Fibroblast of lung (primary cell): ENCODE results near the gene ANO3. TPM values are rescaled to one million over a fixed set of nuclear protein-coding genes. Genes with fewer than 3 reads are reported as not detected.

ENCODE experiments used
- DNase-seq, 2 donors: peaks; one replicate each; pipeline versions ENCODE4 v3.0.0 to v3.0.0-alpha.2; 2010; ENCODE audit warnings: low read depth in 2 of 2
- H2AFZ ChIP-seq: 2 replicates; pipeline ENCODE4 v1.5.1; 2012; ENCODE audit warnings: low read length, control low read depth, inconsistent platforms
- H3K27ac ChIP-seq: 2 replicates; pipeline ENCODE4 v1.5.1; 2011; ENCODE audit warnings: low read length, control low read depth; ENCODE audit not compliant: insufficient read depth
- H3K27me3 ChIP-seq: 2 replicates; pipeline ENCODE4 v1.5.1; 2011; ENCODE audit warnings: mild to moderate bottlenecking, low read length; ENCODE audit not compliant: control insufficient read depth, insufficient read depth
- H3K36me3 ChIP-seq: 2 replicates; pipeline ENCODE4 v1.5.1; 2011; ENCODE audit warnings: low read length; ENCODE audit not compliant: control insufficient read depth, insufficient read depth
- H3K4me1 ChIP-seq: 2 replicates; pipeline ENCODE4 v1.5.1; 2011; ENCODE audit warnings: low read length; ENCODE audit not compliant: control insufficient read depth, insufficient read depth; ENCODE audit errors: extremely low read depth
- H3K4me2 ChIP-seq: 2 replicates; pipeline ENCODE4 v1.5.1; 2011; ENCODE audit warnings: low read length, control low read depth; ENCODE audit not compliant: insufficient read depth; ENCODE audit errors: extremely low read depth
- H3K4me3 ChIP-seq, 4 experiments: fragments of 200-600 bp in 1 of 4; sonication (generic) in 1 of 4; replicated peaks in 1 of 4; 2 replicates each; pipeline ENCODE4 v1.5.1; 2011 to 2016; ENCODE audit warnings: low read length in 4 of 4, low read depth in 3 of 4, mild to moderate bottlenecking in 3 of 4, control low read depth in 2 of 4, inconsistent platforms in 1 of 4, mixed read lengths in 1 of 4; ENCODE audit not compliant: insufficient read depth in 1 of 4; ENCODE audit errors: control extremely low read depth in 1 of 4
- H3K79me2 ChIP-seq: 2 replicates; pipeline ENCODE4 v1.5.1; 2012; ENCODE audit warnings: mild to moderate bottlenecking, low read length, inconsistent platforms; ENCODE audit not compliant: control insufficient read depth, insufficient read depth
- H3K9ac ChIP-seq: 2 replicates; pipeline ENCODE4 v1.5.1; 2011; ENCODE audit warnings: mild to moderate bottlenecking, low read length, control low read depth; ENCODE audit not compliant: insufficient read depth
- H3K9me3 ChIP-seq: 2 replicates; pipeline ENCODE4 v1.5.1; 2012; ENCODE audit warnings: low read depth, low read length; ENCODE audit not compliant: control insufficient read depth, insufficient read depth
- H4K20me1 ChIP-seq: 2 replicates; pipeline ENCODE4 v1.5.1; 2011; ENCODE audit warnings: low read length; ENCODE audit not compliant: control insufficient read depth, insufficient read depth; ENCODE audit errors: extremely low read depth
- CTCF ChIP-seq, 2 donors: IDR thresholded peaks in 1 of 2; conservative IDR thresholded peaks in 1 of 2; 1 replicate in 1 of 2; 2 replicates in 1 of 2; pipeline ENCODE4 v1.5.1; 2011 to 2012; ENCODE audit warnings: low read length in 2 of 2, control low read depth in 1 of 2, inconsistent platforms in 1 of 2, low read depth in 1 of 2, mild to moderate bottlenecking in 1 of 2
- EZH2 ChIP-seq: IDR thresholded peaks from 2 replicates; pipeline ENCODE4 v1.5.1; 2012; ENCODE audit warnings: low read length, control low read depth, mild to moderate bottlenecking; ENCODE audit errors: missing control alignments
- polyA plus RNA-seq, 2 donors: library from polyadenylated mRNA; depleted of rRNA in 1 of 2; stranded (reverse) in 1 of 2; unstranded in 1 of 2; fragments of >200 nt; gene quantifications; 2 replicates each; pipeline ENCODE4 v1.2.1, GENCODE V29; 2011 to 2012; ENCODE audit warnings: missing spikeins in 1 of 2
- total RNA-seq: library from RNA; depleted of rRNA; stranded (reverse); fragments of >200 nt; gene quantifications from 2 replicates; pipeline ENCODE4 v1.2.1, GENCODE V29; 2014

Gene ANO3
- total and polyA plus RNA-seq, 2 donors (not counting 1 experiment from before 2014, with no cell fraction given) = 2.2 to 5.1 TPM

- Histone ChIP-seq H3K9ac (no peak overlapping the region), H3K79me2 (no peaks in the 10 kb centered on the region), H3K27me3 (no peaks in the 10 kb centered on the region), H3K9me3 (no peaks in the 10 kb centered on the region), H4K20me1 (no peaks in the 10 kb centered on the region), H3K36me3 (no peaks in the 10 kb centered on the region), H2AFZ (no peak overlapping the region), H3K27ac (no peak overlapping the region), H3K4me3 (no peak overlapping the region), H3K4me2 (no peak overlapping the region), H3K4me1 (no peaks in the 10 kb centered on the region)
- TF ChIP-seq EZH2 = no peak
- no peak for TF ChIP-seq CTCF (conservative IDR thresholded peaks at IDR 0.05 in 1 of 2, IDR thresholded peaks at IDR 0.05 in 1 of 2; ENCODE audit: low read depth in 1 of 2, low read length in 2 of 2)
- no peak for DNase-seq
Observed at GRCh38 chr11:26569646-26570045, 237.7 kb downstream of the ANO3 start.

GRCh38 chr11:26571861-26572654 is 240.1 kb downstream of the ANO3 start, which contains the start of gene MUC15:
TSS of gene MUC15 (minus strand) at chr11:26572263. CDS start at chr11:26567094, 5,169 bp downstream.
- Histone ChIP-seq H3K4me2 (no peak within 1 kb of the TSS), H3K27ac (no peak within 1 kb of the TSS)
- TF ChIP-seq CTCF (conservative IDR thresholded peaks at IDR 0.05 in 1 of 2, IDR thresholded peaks at IDR 0.05 in 1 of 2; ENCODE audit: low read depth in 1 of 2, low read length in 2 of 2) (no peak), EZH2 (no peak)

DNA sequence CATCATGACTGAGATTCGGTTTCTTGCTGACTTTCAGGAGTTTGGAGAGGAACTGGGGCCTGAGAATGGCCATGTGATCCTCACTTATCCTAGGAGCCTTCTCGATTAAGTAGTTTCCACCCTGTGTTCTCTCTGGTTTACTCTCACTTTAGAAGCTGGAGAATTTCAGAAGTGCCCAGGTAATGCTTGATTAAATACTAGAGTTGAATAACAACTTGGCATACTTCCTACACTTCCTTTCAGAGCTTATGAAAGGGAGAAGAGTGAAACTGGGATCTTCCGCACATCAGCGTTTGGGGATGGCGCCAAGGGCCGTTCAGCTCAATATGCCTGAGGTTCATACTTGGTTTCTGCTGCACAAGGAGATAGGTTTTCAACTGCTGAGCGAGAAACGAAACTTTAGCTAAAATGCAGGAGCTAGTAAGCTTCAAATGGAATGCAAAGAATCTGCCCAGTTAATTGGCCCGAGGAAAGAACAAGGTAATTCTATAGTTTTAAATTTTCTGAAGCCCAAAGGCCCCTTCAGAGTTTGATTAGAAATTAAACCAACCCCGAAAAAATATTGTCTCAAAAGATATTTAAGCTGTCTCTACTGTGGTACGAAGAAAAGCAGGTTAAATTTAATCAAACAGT is 241.0 kb downstream of the ANO3 start:
- no peak for DNase-seq
- Histone ChIP-seq H3K79me2 (no peaks in the 10 kb centered on the region), H3K9me3 (no peaks in the 10 kb centered on the region), H4K20me1 (no peaks in the 10 kb centered on the region), H3K9ac (no peak overlapping the region), H3K36me3 (no peaks in the 10 kb centered on the region), H3K27ac (no peak overlapping the region), H3K4me2 (no peak overlapping the region), H3K27me3 (no peaks in the 10 kb centered on the region), H3K4me1 (no peaks in the 10 kb centered on the region), H2AFZ (no peak overlapping the region), H3K4me3 (no peak overlapping the region)
- no peak for TF ChIP-seq CTCF (conservative IDR thresholded peaks at IDR 0.05 in 1 of 2, IDR thresholded peaks at IDR 0.05 in 1 of 2; ENCODE audit: low read depth in 1 of 2, low read length in 2 of 2)
- no peak for TF ChIP-seq EZH2

More at GRCh38 chr11:26571861-26572654, 240.1 kb downstream of the ANO3 start, which contains the start of gene MUC15:
- no peaks in the 10 kb centered on the region for H3K27me3 ChIP-seq
- H3K4me1 ChIP-seq = no peaks in the 10 kb centered on the region
- no peaks in the 10 kb centered on the region for H3K36me3 ChIP-seq
- H3K79me2 ChIP-seq = no peaks in the 10 kb centered on the region
- no peak within 1 kb of the TSS for H2AFZ ChIP-seq
- H3K4me3 ChIP-seq = no peak within 1 kb of the TSS
- H3K9ac ChIP-seq = no peak within 1 kb of the TSS
- H3K9me3 ChIP-seq = no peaks in the 10 kb centered on the region
- no peaks in the 10 kb centered on the region for H4K20me1 ChIP-seq
- DNase-seq = no peak
